GM19035 (cell line): ENCODE results near the gene DOCK1.
"Not testable (repeated sequence)": the region's sequence is repeated elsewhere in the genome, so short reads cannot be mapped to it uniquely, and the experiment has no call there.

Experiments used
- ATAC-seq: cut with Tn5 transposase; IDR thresholded peaks from one replicate; pipeline ENCODE4 v1.9.1; 2021; ENCODE audit not compliant: unreplicated experiment

The DOCK1 gene

DNA sequence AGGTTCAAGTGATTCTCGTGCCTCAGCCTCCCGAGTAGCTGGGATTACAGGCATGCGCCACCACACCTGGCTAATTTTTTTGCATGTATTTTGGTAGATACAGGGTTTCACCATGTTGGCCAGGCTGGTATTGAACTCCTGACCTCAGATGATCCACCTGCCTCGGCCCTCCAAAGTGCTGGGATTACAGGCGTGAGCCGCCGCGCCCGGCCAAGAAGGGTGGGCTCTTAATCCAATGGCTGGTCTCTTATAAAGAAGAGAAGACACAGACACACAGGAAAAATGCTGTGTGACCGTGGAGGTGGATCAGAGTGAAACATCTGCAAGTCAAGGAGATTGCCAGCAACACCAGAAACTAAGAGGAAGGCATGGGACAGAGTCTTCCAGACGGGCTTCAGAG is 394.0 kb downstream of the DOCK1 start:
- not testable (repeated sequence) for ATAC-seq

GRCh38 chr10:127299956-127300689 is 394.9 kb downstream of the DOCK1 start:
- no peak for ATAC-seq

GRCh38 chr10:127300868-127301321 is 395.7 kb downstream of the DOCK1 start:
- ATAC-seq = no peak

DNA sequence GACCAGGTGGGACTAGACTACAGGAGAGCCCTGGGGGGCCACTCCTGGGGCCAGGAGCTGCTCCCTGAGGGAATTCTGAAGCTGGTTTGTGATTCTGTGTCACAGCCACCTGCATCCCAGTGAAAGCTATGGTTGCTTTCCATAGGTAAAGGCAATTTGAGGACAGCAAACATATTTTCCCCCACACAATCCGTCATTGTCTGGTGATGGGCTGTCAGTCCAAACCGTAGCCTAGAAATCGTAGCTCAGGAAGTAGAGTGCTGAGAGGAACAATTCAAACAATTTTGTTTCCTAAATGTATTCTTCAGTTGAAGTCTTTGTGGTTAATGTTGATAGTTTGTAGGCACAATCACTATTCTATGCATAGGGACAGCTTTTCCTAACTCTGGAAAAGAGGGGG is 397.1 kb downstream of the DOCK1 start:
- no peak for ATAC-seq

- ATAC-seq = no peak
These were observed 397.9 kb downstream of the DOCK1 start for GRCh38 chr10:127303105-127303504.

- ATAC-seq = no peak
These were observed 398.5 kb downstream of the DOCK1 start for GRCh38 chr10:127303746-127304145.

- no peak for ATAC-seq
These were observed 401.3 kb downstream of the DOCK1 start for GRCh38 chr10:127306479-127306878.

GRCh38 chr10:127307338-127307737 is 402.1 kb downstream of the DOCK1 start:
- no peak for ATAC-seq

DNA sequence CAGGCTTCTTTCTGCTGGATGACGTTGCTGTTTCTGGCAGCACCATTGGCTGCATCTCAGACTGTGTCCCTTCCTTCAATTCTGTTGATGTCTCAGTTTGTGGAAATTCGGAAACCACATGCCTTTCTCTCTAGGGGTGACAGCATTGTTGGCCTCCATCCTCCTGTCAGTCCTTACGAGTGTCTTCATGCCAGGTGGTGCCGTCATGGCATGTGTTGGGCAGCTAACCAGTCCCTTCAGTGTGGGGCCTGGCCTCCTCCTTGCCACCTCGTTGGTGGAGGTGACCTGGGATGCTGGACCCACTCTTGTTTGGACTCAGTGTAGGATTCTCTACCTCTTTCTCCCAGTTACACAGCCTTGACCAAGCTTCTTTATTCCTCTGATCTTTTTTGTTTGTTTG is 402.8 kb downstream of the DOCK1 start:
- no peak for ATAC-seq

- ATAC-seq = not testable (repeated sequence)
These were observed 404.4 kb downstream of the DOCK1 start for GRCh38 chr10:127309619-127310018.

DNA sequence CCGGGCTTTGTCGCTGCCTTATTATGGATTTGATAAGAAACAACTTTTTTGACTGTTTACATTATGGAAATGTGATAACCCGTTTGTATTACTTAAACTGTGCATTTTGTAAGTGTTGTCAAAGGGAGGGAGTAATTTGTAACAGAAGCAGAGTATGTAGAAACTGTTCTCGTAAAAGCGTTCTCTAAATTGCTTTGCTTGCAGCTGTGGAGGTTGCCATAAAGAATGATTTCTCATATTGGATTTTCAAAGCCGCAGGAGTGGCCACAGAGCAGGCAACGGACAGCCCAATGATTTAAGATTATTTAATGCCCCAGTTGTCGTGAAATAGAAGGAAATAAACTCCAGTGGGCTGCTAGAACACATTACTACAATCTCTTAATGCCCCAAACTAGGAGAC is 405.2 kb downstream of the DOCK1 start:
- ATAC-seq = no peak

- ATAC-seq = no peak
These were observed 405.7 kb downstream of the DOCK1 start for GRCh38 chr10:127310923-127311322.

- ATAC-seq = no peak
These were observed 408.9 kb downstream of the DOCK1 start for GRCh38 chr10:127313996-127314700.

GRCh38 chr10:127314797-127315196 is 409.6 kb downstream of the DOCK1 start:
- no peak for ATAC-seq

- no peak for ATAC-seq
These were observed 410.7 kb downstream of the DOCK1 start for GRCh38 chr10:127315888-127316287.

DNA sequence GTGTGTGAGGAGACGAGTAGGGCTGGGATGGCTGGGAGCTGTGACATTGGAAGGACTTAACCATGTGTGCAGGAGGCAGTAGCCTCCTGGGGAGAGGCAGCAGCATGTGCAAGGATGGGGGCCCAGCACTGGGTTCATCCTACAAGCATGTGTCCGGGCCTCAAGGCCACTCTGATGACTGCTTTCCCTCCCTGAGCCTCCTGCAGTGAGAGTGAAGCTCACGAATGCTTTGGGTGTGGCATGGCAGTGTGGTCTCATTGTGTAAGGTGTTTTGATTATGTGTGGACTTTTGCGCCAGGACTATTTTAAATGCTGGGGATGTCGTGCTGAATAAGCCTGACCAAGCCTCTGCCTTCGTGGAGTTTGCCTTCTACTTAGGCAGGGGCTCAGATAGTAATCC is 413.2 kb downstream of the DOCK1 start:
- ATAC-seq = no peak

- ATAC-seq = no peak
These were observed 414.0 kb downstream of the DOCK1 start for GRCh38 chr10:127319271-127319670.

- no peak for ATAC-seq
These were observed 414.5 kb downstream of the DOCK1 start for GRCh38 chr10:127319691-127320090.

- ATAC-seq = no peak
These were observed 414.9 kb downstream of the DOCK1 start for GRCh38 chr10:127320176-127320575.

DNA sequence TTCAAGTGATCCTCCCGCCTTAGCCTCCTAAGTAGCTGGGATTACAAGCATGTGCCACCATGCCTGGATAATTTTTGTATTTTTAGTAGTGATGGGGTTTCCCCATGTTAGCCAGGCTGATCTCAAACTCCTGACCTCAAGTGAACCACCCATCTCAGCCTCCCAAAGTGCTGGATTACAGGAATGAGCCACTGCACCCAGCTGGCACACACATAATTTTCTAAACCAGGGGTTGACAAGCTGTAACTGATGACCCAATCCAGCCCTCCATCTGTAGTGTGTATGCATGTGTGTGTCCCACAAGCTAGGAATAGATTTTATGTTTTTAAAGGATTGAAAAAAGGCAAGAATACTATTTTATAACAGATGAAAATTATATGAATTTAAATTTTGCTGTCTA is 417.1 kb downstream of the DOCK1 start:
- ATAC-seq = no peak

DNA sequence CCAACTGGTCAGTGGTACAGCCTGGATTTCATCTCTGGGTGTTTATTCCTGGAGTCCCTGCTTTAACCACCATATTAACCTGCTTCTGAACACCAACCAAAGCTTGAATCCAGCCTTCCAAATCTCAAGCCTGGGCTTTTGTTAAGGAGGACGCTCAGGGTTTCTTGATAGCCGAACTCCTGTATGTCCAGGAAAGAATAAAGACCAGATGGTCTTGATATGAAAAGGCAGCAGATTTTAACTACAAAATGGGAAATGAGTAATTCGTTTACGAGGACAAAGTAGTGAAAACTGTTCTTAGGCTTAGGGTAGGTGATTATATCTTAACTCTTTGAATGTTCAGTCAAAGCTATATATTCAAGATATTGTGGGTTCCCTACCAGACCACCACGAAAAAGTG is 420.3 kb downstream of the DOCK1 start:
- ATAC-seq = no peak

- ATAC-seq = no peak
These were observed 421.7 kb downstream of the DOCK1 start for GRCh38 chr10:127326883-127327282.
